ENCODE measurements around the gene DNAJC15. TPM values are rescaled to one million over a fixed set of nuclear protein-coding genes. Genes with fewer than 3 reads are reported as not detected.

DNAJC15 gene
- total RNA-seq, 1 experiment from 2014 or later: 72.2 TPM

DNA sequence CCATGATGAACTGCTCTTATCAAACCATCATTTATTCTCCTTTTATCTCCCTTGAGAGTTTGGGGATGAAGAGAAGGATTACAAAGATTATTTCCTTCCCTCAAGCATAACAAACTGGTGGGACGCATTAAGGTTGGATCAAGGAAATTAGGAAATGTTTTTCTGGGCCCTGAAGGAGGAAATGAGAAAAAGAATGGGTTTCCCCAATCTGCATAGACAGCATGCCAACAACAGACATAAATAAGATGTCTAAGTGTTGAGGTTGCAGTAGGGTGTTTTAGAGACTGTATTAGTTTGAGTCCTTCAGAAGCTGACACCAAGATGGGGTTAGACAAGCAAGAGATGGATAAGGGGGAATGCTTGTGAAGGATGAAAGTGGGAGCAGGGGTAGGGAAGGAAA, 38.7 kb upstream of the DNAJC15 start:
- no peaks in the 10 kb centered on the region for H3K27me3 ChIP-seq (replicated peaks; ENCODE audit: control insufficient read depth, insufficient read depth, low read length)
- H3K27ac Mint-ChIP-seq (ENCODE audit: unreplicated experiment): no peak overlapping the region
- POLR2A ChIA-PET: no interaction called here
- no peaks in the 10 kb centered on the region for H3K27me3 Mint-ChIP-seq (ENCODE audit: insufficient read depth, unreplicated experiment)
- peaks cover 9% of the 10 kb centered on the region for H3K9me3 Mint-ChIP-seq (ENCODE audit: unreplicated experiment)
- peaks cover 55% of the 10 kb centered on the region for H3K4me1 ChIP-seq
- H3K36me3 ChIP-seq (ENCODE audit: control insufficient read depth, insufficient read depth, low read length): no peaks in the 10 kb centered on the region
- H3K36me3 Mint-ChIP-seq (ENCODE audit: insufficient read depth, unreplicated experiment): peaks cover 10% of the 10 kb centered on the region
- CTCF ChIA-PET: no interaction called here
- no peak overlapping the region for H3K4me3 Mint-ChIP-seq (ENCODE audit: unreplicated experiment)
- BruUV-seq (replicated peaks): no TSS peak
- H3K4me3 ChIP-seq (ENCODE audit: low read depth, low read length): no peak overlapping the region
- intact Hi-C loops (cut with micrococcal nuclease; ENCODE audit: unreplicated experiment): no loop called here
- TF ChIP-seq, protein P1, sequence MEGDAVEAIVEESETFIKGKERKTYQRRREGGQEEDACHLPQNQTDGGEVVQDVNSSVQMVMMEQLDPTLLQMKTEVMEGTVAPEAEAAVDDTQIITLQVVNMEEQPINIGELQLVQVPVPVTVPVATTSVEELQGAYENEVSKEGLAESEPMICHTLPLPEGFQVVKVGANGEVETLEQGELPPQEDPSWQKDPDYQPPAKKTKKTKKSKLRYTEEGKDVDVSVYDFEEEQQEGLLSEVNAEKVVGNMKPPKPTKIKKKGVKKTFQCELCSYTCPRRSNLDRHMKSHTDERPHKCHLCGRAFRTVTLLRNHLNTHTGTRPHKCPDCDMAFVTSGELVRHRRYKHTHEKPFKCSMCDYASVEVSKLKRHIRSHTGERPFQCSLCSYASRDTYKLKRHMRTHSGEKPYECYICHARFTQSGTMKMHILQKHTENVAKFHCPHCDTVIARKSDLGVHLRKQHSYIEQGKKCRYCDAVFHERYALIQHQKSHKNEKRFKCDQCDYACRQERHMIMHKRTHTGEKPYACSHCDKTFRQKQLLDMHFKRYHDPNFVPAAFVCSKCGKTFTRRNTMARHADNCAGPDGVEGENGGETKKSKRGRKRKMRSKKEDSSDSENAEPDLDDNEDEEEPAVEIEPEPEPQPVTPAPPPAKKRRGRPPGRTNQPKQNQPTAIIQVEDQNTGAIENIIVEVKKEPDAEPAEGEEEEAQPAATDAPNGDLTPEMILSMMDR (IDR thresholded peaks at IDR 0.05; ENCODE audit: insufficient read depth in 1 of 2, low read depth in 1 of 2, low read length in 1 of 2, severe bottlenecking in 1 of 2, unreplicated experiment in 1 of 2): no peak
- H3K4me1 Mint-ChIP-seq (ENCODE audit: low read depth, unreplicated experiment): peaks cover 56% of the 10 kb centered on the region
- DNase-seq: no peak
- H3K9me3 ChIP-seq: no peaks in the 10 kb centered on the region

DNA sequence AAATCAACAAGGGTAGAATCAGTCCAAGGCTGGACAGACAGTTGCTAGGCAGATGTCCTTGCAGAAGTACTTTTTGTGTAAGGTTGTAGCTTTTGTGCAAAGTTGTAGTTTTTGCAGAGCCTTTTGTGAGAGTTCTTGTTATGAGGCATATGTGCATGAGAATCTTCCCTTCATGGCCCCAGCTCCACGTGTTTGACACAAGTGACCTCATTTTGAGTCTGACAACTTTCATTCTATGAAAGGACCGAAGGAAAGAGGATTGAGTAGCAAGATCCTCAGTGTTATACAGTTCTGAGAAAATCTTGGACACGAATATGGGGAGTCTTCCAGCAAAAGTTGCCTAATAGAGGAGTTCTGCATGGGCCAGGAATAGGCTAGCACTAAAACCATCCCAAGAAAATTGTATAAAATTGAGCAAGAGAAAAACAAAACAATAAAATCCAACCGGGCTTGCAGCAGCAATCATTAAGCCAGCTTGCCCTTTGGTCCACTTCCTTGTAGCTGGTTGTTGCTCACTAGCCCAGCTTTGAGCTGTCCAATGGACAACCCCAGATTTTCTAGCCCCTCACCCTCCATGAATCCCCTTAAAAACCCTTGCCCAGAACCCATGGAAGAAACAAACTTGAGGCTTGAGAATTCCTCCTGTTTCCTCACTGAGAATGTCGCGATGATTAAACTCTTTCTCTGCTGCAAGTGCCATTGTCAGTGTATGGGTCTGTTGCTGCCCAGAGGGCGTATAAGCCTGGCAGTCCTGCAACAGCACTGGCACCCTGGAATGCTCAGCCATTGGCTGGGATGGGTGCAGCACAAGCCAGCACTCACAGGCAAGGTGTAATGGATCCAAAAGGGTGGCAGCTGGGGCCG, 37.8 kb upstream of the DNAJC15 start:
- no peaks in the 10 kb centered on the region for H3K36me3 ChIP-seq (ENCODE audit: control insufficient read depth, insufficient read depth, low read length)
- Mint-ChIP-seq H3K36me3 (ENCODE audit: insufficient read depth, unreplicated experiment) (peaks cover 10% of the 10 kb centered on the region), H3K4me1 (ENCODE audit: low read depth, unreplicated experiment) (peaks cover 48% of the 10 kb centered on the region), H3K4me3 (ENCODE audit: unreplicated experiment) (no peak overlapping the region), H3K27me3 (ENCODE audit: insufficient read depth, unreplicated experiment) (no peaks in the 10 kb centered on the region), H3K9me3 (ENCODE audit: unreplicated experiment) (peaks cover under 1% of the 10 kb centered on the region), H3K27ac (ENCODE audit: unreplicated experiment) (no peak overlapping the region)
- no TSS peak for BruUV-seq (replicated peaks)
- TF ChIP-seq, protein P1 (IDR thresholded peaks at IDR 0.05; ENCODE audit: insufficient read depth in 1 of 2, low read depth in 1 of 2, low read length in 1 of 2, severe bottlenecking in 1 of 2, unreplicated experiment in 1 of 2): no peak
- intact Hi-C loops (cut with micrococcal nuclease; ENCODE audit: unreplicated experiment): no loop called here
- no peaks in the 10 kb centered on the region for H3K9me3 ChIP-seq
- peak in 1 of 2 experiments; percentile 11 for DNase-seq
- CTCF ChIA-PET: interaction anchor here (1.5 kb wide), 1 partner anchor 17 kb away, joined by 4 read pairs; no protein-coding TSS in a partner anchor
- H3K27me3 ChIP-seq (replicated peaks; ENCODE audit: control insufficient read depth, insufficient read depth, low read length): no peaks in the 10 kb centered on the region
- POLR2A ChIA-PET: no interaction called here
- H3K4me3 ChIP-seq (ENCODE audit: low read depth, low read length): no peak overlapping the region
- peaks cover 51% of the 10 kb centered on the region for H3K4me1 ChIP-seq

DNA sequence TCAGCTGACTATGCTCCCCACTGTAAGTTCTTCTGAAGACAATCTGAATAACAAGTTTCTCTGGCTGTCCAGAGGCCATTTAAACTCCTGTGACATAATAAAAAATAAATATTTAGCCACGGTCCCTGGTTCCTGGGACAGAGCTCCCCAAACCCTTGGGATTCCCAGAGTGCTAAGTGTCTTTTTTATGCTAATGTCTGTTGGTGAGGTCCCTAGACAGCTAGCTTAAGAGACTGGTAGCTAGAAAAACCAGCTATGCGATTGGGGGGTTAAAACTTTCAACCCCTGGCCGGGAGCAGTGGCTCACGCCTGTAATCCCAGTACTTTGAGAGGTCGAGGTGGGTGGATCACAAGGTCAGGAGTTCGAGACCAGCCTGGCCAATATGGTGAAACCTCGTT, 37.2 kb upstream of the DNAJC15 start:
- H3K9me3 Mint-ChIP-seq (ENCODE audit: unreplicated experiment): no peaks in the 10 kb centered on the region
- H3K27me3 Mint-ChIP-seq (ENCODE audit: insufficient read depth, unreplicated experiment): no peaks in the 10 kb centered on the region
- H3K36me3 ChIP-seq (ENCODE audit: control insufficient read depth, insufficient read depth, low read length): no peaks in the 10 kb centered on the region
- H3K36me3 Mint-ChIP-seq (ENCODE audit: insufficient read depth, unreplicated experiment): peaks cover 10% of the 10 kb centered on the region
- no peaks in the 10 kb centered on the region for H3K9me3 ChIP-seq
- ChIA-PET POLR2A (no interaction called here), CTCF (interaction anchor here (1.5 kb wide), 1 partner anchor 17 kb away, joined by 4 read pairs; no protein-coding TSS in a partner anchor)
- H3K27ac Mint-ChIP-seq (ENCODE audit: unreplicated experiment): no peak overlapping the region
- H3K4me3 ChIP-seq (ENCODE audit: low read depth, low read length): no peak overlapping the region
- intact Hi-C loops (cut with micrococcal nuclease; ENCODE audit: unreplicated experiment): no loop called here
- no peak overlapping the region for H3K4me3 Mint-ChIP-seq (ENCODE audit: unreplicated experiment)
- H3K4me1 Mint-ChIP-seq (ENCODE audit: low read depth, unreplicated experiment): peaks cover 43% of the 10 kb centered on the region
- no peak for DNase-seq
- no TSS peak for BruUV-seq (replicated peaks)
- H3K4me1 ChIP-seq: peaks cover 50% of the 10 kb centered on the region
- TF ChIP-seq, protein P1 (IDR thresholded peaks at IDR 0.05; ENCODE audit: insufficient read depth in 1 of 2, low read depth in 1 of 2, low read length in 1 of 2, severe bottlenecking in 1 of 2, unreplicated experiment in 1 of 2): no peak
- no peaks in the 10 kb centered on the region for H3K27me3 ChIP-seq (replicated peaks; ENCODE audit: control insufficient read depth, insufficient read depth, low read length)

Data from Caco-2 (cell line).